Upper lobe of right lung (tissue), 1 donor: ENCODE data around the gene FUZ. TPM values are rescaled to one million over a fixed set of nuclear protein-coding genes. Genes with fewer than 3 reads are reported as not detected.
A peak's percentile ranks its signal among the peaks of the same experiment; 100 is the strongest.

Source experiments
- ATAC-seq: fragments of 200-7000 bp; cut with Tn5 transposase; one replicate; pipeline ENCODE4 v1.9.1; 2020; ENCODE audit warnings: mild to moderate bottlenecking, moderate library complexity
- DNase-seq: peaks from one replicate; pipeline ENCODE4 v3.0.0-alpha.2; 2020
- H3K27ac ChIP-seq: fragments of 200-600 bp; one replicate; pipeline ENCODE4 v1.8.0; 2022
- H3K27me3 ChIP-seq: fragments of 200-600 bp; one replicate; pipeline ENCODE4 v1.8.0; 2022; ENCODE audit warnings: mild to moderate bottlenecking
- H3K36me3 ChIP-seq: fragments of 200-600 bp; one replicate; pipeline ENCODE4 v1.8.0; 2022
- H3K4me1 ChIP-seq: fragments of 200-600 bp; one replicate; pipeline ENCODE4 v1.8.0; 2022
- H3K4me3 ChIP-seq: fragments of 200-600 bp; one replicate; pipeline ENCODE4 v1.8.0; 2022; ENCODE audit warnings: mild to moderate bottlenecking
- H3K9me3 ChIP-seq: fragments of 200-600 bp; one replicate; pipeline ENCODE4 v1.8.0; 2022
- CTCF ChIP-seq: fragments of 200-600 bp; IDR thresholded peaks from one replicate; pipeline ENCODE4 v1.8.0; 2022; ENCODE audit warnings: antibody characterized with exemption
- intact Hi-C: fragments of 100-400 bp; cut with DNase I; formaldehyde crosslinking; loops from one replicate; pipeline ENCODE4 v1.11.0; 2022
- total RNA-seq: library from RNA; stranded (reverse); fragmentation: NEBNext Ultra II Directional; extraction: Animal tissue kit (Norgen Biotek cat#: 25700); gene quantifications from one replicate; pipeline ENCODE4 v1.2.1, GENCODE V29; 2021
- donor health status: DM: no; HTN: yes; CAD: no; lungs with severe emphysema.

FUZ gene
- total RNA-seq, 1 donor from 2014 or later = 20.1 TPM

- Histone ChIP-seq H3K27ac (no peak overlapping the region), H3K36me3 (peaks cover 69% of the 10 kb centered on the region), H3K9me3 (no peaks in the 10 kb centered on the region), H3K27me3 (no peaks in the 10 kb centered on the region), H3K4me3 (no peak overlapping the region), H3K4me1 (no peaks in the 10 kb centered on the region)
- intact Hi-C loops = no loop called here
- TF ChIP-seq CTCF = no peak
- no peak for DNase-seq
- ATAC-seq = no peak
These were observed 26.7 kb downstream of the FUZ start for GRCh38 chr19:49786376-49786820.

GRCh38 chr19:49782515-49782914 is 30.6 kb downstream of the FUZ start:
- Histone ChIP-seq H3K4me3 (no peak overlapping the region), H3K27ac (no peak overlapping the region), H3K36me3 (peaks cover 44% of the 10 kb centered on the region), H3K27me3 (no peaks in the 10 kb centered on the region), H3K9me3 (no peaks in the 10 kb centered on the region), H3K4me1 (no peaks in the 10 kb centered on the region)
- ATAC-seq (no peak), DNase-seq (no peak)
- intact Hi-C loops = no loop called here
- no peak for TF ChIP-seq CTCF

GRCh38 chr19:49781394-49781793 is 31.7 kb downstream of the FUZ start:
- intact Hi-C loops = no loop called here
- H3K36me3 ChIP-seq = peaks cover 35% of the 10 kb centered on the region
- ATAC-seq = peak; percentile 43

GRCh38 chr19:49780861-49781260 is 32.2 kb downstream of the FUZ start:
- no peak for TF ChIP-seq CTCF
- Histone ChIP-seq H3K4me3 (no peak overlapping the region), H3K4me1 (no peaks in the 10 kb centered on the region), H3K27ac (no peak overlapping the region), H3K27me3 (no peaks in the 10 kb centered on the region), H3K9me3 (no peaks in the 10 kb centered on the region), H3K36me3 (peaks cover 35% of the 10 kb centered on the region)
- ATAC-seq (no peak), DNase-seq (no peak)
- intact Hi-C loops = no loop called here

More at GRCh38 chr19:49781394-49781793, 31.7 kb downstream of the FUZ start:
- Histone ChIP-seq H3K27ac (no peak overlapping the region), H3K27me3 (no peaks in the 10 kb centered on the region), H3K4me3 (no peak overlapping the region), H3K4me1 (no peaks in the 10 kb centered on the region), H3K9me3 (no peaks in the 10 kb centered on the region)
- TF ChIP-seq CTCF = no peak
- no peak for DNase-seq

GRCh38 chr19:49779731-49780555 is 33.1 kb downstream of the FUZ start:
- H3K27ac ChIP-seq = no peak overlapping the region

More at GRCh38 chr19:49779731-49780555, 33.1 kb downstream of the FUZ start:
- ATAC-seq = peak; percentile 52
- peaks cover 26% of the 10 kb centered on the region for H3K36me3 ChIP-seq
- no peak for DNase-seq
- no peaks in the 10 kb centered on the region for H3K4me1 ChIP-seq
- H3K27me3 ChIP-seq = no peaks in the 10 kb centered on the region
- no peak overlapping the region for H3K4me3 ChIP-seq
- intact Hi-C loops = no loop called here
- TF ChIP-seq CTCF = no peak
- H3K9me3 ChIP-seq = no peaks in the 10 kb centered on the region
